Posterior vena cava (tissue), 2 donors: ENCODE results near the gene RRN3. TPM values are rescaled to one million over a fixed set of nuclear protein-coding genes. Genes with fewer than 3 reads are reported as not detected.
"Not testable (repeated sequence)": the region's sequence is repeated elsewhere in the genome, so short reads cannot be mapped to it uniquely, and the experiment has no call there.

ENCODE experiments used
- DNase-seq: peaks from one replicate; pipeline ENCODE4 v3.0.0-alpha.2; 2020; ENCODE audit warnings: low spot score
- intact Hi-C, 2 donors: fragments of 100-400 bp; cut with DNase I; formaldehyde crosslinking; loops; one replicate each; pipeline versions ENCODE4 v1.14.1 to v1.14.2; 2022 to 2023
- total RNA-seq, 2 donors: library from RNA; stranded (reverse); fragmentation: NEBNext Ultra II Directional; extraction: Animal tissue kit (Norgen Biotek cat#: 25700); gene quantifications; one replicate each; pipeline ENCODE4 v1.2.1, GENCODE V29; 2021
- donor health status: DM: yes; HTN: yes; CAD: no.
- donor health status: DM: yes; HTN: yes; CAD: no.

Gene RRN3
- total RNA-seq, 2 donors from 2014 or later: 21.5 to 24.3 TPM

DNA sequence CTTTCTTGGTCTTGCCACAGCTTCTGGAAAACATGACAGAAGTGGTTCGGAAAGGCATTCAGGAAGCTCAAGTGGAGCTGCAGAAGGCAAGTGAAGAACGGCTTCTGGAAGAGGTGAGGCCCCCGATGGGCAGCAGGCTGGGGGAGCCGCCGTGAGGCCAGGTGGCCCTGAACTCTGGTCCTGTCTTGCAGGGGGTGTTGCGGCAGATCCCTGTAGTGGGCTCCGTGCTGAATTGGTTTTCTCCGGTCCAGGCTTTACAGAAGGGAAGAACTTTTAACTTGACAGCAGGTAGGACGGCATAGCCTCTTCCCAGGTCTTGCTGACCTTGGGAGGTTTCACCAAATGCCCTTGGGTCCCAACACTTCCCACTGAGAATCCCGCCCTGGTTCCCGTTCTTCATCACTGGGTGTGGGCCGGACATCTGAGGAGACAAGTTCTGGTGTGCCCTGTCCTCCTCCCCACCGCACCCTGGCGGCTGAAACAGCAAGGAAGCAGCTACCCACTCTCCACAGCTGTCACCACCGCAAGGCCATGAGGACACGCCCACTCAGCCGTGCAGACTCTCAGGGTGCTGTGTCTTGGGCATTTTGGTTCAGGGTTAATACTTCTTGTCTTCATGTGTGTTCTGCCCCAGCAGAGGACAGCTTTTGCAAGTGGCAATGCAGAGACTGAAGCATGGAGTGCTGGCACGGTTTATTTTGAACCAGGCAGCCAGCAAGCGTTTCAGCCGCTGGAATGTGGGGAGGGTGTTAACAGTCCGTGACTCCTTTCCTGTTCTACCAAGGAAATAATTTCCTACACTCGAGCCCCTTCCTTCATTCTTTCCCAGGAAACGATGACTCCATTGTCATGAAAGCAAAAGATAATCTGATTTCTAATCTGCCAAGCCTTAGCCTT, 59.6 kb downstream of the RRN3 start:
- DNase-seq: no peak
- intact Hi-C loops: loop anchor here in 1 of 2 donors (2.0 kb wide), 1 partner anchor 32 kb away; no protein-coding TSS in a partner anchor

GRCh38 chr16:15033309-15033707, 60.8 kb downstream of the RRN3 start:
- no peak for DNase-seq
- intact Hi-C loops: no loop called here

DNA sequence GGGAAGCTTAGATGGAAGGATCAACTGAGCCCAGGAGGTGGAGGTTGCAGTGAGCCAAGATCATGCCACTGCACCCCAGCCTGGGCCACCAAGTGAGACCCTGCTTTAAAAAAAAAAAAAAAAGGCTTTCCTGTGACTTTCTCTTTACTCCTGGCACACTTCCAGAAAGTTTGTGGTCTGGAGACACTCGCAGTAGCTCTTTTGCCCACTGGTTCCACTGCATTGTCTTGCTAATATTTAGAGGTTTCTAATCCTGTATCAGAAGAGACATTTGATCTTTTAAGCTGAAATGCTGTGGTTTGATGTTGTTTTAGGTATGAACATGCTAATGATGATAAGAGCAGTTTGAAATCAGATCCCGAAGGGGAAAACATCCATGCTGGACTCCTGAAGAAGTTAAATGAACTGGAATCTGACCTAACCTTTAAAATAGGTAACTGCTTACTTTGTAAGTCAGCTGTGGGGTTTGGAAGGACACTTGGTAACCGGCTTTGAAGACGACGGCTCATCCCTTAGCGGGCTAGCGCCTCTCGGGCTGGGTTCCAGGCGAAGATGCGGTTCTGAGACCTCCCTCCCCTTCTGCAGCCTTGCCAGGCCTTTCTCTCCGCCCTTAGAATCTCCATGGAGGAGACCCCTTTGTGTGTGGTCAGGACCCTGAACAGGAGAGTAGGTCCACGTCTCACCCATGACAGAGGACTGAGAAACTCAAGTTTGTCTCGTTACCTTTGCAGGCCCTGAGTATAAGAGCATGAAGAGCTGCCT, 61.3 kb downstream of the RRN3 start:
- intact Hi-C loops: no loop called here
- no peak for DNase-seq

GRCh38 chr16:15031586-15031985, 62.5 kb downstream of the RRN3 start:
- intact Hi-C loops: no loop called here
- DNase-seq: no peak

DNA sequence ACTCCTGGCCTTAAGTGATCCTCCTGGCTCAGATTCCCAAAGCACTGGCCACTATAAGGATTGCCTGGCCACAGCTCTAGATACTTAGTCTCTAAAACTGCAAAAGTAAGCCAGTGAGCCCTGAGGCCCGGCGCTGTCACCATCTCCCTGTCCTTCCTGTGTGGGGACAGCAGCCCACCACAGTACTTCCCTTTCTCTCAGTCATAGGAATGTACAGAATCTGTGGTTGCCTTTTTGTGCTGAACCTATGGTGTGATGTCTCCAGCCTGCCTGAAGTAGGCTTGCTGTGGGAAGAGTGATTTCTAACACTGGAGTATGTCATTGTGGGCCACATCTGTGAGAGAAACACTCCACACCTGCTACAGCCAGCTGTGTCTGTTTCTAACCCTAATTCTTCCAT, 62.9 kb downstream of the RRN3 start:
- intact Hi-C loops: no loop called here
- no peak for DNase-seq

DNA sequence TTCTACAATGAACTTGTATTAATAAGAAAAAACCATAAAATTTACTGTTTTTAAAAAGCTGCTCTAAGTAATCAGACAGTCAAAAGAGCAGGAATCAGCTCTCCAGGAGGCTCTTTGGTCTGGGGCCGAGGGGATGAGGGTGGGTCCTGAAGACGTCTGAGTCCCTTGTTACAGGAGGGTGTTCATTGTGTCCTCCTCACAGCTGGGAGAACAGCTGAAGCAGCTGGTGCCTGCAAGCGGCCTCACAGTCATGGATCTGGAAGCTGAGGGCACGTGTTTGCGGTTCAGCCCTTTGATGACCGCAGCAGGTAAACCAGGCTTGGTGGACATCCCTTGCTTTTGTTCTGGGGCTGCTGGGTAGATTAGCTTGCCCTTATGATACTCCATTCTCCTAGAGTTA, 64.3 kb downstream of the RRN3 start:
- DNase-seq, intact Hi-C loops: not testable (repeated sequence)

DNA sequence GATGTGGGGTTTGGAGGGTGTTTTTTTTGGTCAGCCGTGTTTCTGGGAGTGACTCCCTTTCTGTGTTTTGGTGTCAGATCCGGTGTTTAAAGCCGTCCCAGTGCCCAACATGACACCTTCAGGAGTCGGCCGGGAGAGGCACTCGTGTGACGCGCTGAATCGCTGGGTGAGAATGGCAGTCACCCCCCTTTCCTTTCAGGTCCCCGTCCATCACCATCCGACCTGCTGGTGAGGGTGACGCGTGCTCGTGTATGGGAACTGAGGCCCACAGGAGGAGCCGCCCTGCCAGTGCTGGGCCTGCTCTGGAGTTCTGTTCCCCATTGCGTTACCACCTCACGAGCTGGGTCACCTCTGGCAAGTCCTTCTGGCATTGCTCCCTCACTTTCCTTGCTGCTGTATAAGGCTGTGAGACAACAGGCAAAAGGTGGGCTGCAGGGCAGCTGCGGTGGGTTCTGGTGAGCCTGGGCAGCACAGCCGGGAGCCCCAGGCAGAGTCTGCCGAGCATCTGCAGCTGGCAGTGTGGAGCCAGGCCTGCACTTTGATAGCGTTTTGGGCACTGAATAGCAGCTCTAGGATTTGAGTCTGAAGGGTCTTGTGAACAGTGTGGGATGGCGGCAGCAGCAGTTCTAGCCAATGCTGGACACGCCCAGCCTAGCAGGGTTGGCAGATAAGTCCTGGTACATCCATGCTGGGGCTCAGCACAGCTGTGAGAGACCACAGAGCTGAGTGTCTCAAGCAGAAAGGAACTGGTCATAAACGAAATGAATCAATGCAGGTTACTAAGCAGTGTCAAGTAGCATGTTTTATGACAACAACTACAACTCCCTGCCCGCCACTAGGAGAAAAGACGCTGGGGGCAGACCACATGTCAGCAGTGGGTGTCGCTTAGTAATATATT, 65.0 kb downstream of the RRN3 start:
- not testable (repeated sequence) for DNase-seq

DNA sequence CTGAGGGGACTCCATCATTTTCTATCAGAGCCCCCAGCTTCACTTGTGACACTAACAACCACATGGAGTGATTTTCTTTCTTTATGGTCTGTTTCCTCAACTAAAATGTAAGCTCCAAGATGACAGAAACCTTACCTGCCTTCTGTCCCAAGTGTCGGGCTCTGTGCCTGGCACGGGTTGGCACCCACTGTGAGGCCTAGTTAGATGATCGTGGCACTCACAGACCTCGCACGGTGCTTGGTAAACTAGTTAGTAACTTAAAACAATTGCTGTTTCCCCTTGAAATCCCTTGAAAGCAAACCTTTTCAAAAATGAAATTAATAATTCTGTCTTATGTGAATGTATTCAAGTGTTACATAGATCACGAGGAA, 65.7 kb downstream of the RRN3 start:
- DNase-seq, intact Hi-C loops: not testable (repeated sequence)

More for the DNA sequence above, 65.0 kb downstream of the RRN3 start:
- intact Hi-C loops: not testable (repeated sequence)

DNA sequence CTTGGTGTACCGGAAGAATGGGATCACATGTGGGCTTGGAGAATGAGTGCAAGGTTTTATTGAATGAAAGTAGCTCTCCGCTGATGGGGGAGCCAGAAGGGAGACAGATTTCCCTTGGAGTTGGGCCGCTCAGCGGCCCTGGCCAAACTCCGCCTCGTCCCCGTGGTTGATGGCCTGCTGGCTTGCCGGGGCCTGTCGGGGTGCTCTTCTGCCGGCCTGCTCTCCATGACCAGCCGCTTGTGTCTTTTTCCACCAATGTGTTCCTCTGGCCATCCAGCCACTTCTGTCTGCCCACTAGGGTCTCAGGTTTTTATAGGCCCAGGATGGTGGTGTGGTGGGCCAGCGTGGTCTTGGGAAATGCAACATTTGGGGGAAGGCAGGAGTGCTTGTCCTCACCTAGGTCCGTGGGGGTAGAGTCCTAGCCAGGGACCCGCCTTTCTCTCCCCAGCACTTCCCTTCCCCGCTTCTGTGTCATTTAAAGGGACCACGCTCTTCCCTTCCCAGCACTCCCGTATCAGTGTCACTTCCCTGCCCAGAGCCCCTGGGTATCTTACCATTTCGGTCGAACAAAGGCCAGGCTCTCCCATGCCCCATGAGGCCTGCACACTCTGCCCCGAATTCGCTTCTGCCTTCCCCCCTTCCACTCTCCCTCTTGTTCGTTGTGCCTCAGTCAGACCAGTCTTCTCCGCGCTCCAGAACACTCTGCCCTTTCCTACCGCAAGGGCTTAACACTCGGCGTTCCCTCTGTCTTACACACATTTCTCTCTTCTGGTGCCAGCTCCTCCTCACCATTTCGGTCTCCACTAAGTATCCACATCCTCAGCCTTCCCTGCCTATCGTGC, 66.3 kb downstream of the RRN3 start:
- DNase-seq, intact Hi-C loops: not testable (repeated sequence)

- DNase-seq, intact Hi-C loops: not testable (repeated sequence)
Observed at GRCh38 chr16:15027051-15027450, 67.0 kb downstream of the RRN3 start.

GRCh38 chr16:15025234-15025951, 68.7 kb downstream of the RRN3 start:
- intact Hi-C loops, DNase-seq: not testable (repeated sequence)

GRCh38 chr16:15024858-15025199, 69.2 kb downstream of the RRN3 start:
- DNase-seq, intact Hi-C loops: not testable (repeated sequence)

GRCh38 chr16:15023381-15024077, 70.5 kb downstream of the RRN3 start:
- DNase-seq, intact Hi-C loops: not testable (repeated sequence)

GRCh38 chr16:15022194-15022593, 71.9 kb downstream of the RRN3 start:
- not testable (repeated sequence) for DNase-seq

DNA sequence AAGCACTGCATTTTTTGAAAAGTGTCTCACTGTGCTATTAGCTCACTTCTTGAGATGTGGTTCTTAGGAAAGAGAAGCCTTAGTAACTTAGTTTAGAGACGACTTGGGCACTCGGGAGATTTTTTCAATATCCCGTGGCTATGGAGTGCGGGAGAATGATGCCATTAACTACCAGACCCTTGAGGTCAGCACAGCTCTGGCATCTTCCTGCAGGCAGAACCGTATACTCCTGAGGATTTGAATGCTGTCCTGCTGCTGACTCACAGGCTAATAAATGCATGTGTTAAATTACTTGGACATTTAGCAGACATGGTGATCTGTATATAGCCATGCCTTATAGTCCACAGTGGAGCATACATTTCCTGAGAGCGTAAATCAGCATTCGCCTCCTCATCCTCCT, 72.6 kb downstream of the RRN3 start:
- DNase-seq, intact Hi-C loops: not testable (repeated sequence)

More at GRCh38 chr16:15022194-15022593, 71.9 kb downstream of the RRN3 start:
- intact Hi-C loops: not testable (repeated sequence)

DNA sequence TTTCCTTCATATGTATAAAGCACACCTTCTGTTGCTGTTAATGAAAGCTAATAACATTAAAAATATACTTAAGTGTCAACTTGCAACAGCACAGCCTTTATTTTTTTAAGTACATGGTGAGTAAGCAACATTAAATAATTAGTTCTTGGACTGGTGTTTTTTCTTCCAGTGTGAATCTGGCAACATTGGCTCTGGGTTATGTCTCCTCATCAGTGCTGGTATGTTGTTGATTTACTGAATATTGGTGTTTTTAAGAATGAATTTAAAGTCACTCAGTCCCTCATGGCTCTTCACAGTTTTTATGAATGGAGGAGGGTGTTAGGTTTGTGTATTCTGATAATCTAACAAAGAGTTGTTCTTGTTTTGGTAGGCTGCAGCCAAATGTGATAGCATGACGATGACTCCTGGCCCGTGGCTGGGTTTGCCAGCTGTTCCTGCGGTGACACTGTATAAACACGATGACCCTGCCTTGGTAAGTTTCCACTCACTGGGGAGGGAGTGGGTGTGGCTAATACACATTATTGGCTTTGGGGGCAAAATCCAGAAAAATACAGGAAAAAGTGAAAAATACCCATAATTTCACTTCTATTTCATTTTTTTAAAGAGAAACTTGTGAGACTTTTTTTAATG, 77.0 kb downstream of the RRN3 start:
- intact Hi-C loops, DNase-seq: not testable (repeated sequence)

- intact Hi-C loops, DNase-seq: not testable (repeated sequence)
Observed at GRCh38 chr16:15016354-15016753, 77.7 kb downstream of the RRN3 start.
